ENCODE data around the gene SPAM1. TPM values are rescaled to one million over a fixed set of nuclear protein-coding genes. Genes with fewer than 3 reads are reported as not detected.

The SPAM1 gene
- total RNA-seq, 1 donor from 2014 or later = not detected

Other genes with a start within 250 kb of the SPAM1 start
- gene WASL, start 176.2 kb upstream of the SPAM1 start, total RNA-seq = 57.0 TPM
- not detected for gene HYAL4, start 80.1 kb upstream of the SPAM1 start, total RNA-seq
- 0.66 TPM for gene TMEM229A, start 107.8 kb downstream of the SPAM1 start, total RNA-seq